Testis (tissue), 3 donors: ENCODE data around the gene TEX22. TPM values are rescaled to one million over a fixed set of nuclear protein-coding genes. Genes with fewer than 3 reads are reported as not detected.

Experiments used
- DNase-seq: peaks from one replicate; pipeline ENCODE4 v3.0.0-alpha.2; 2019
- H3K27ac ChIP-seq, 2 donors: fragments of 200-600 bp; sonication (generic); one replicate each; pipeline ENCODE4 v1.5.1; 2019
- H3K27me3 ChIP-seq: fragments of 200-600 bp; sonication (generic); one replicate; pipeline ENCODE4 v1.5.1; 2019
- H3K36me3 ChIP-seq: fragments of 200-600 bp; sonication (generic); one replicate; pipeline ENCODE4 v1.5.1; 2017; ENCODE audit warnings: low read depth; ENCODE audit errors: missing control alignments
- H3K4me1 ChIP-seq: fragments of 200-600 bp; sonication (generic); one replicate; pipeline ENCODE4 v1.5.1; 2019
- H3K4me3 ChIP-seq, 2 donors: fragments of 200-600 bp; sonication (generic); one replicate each; pipeline ENCODE4 v1.5.1; 2017 to 2019
- H3K9me3 ChIP-seq: fragments of 200-600 bp; sonication (generic); one replicate; pipeline ENCODE4 v1.5.1; 2017
- CTCF ChIP-seq, 3 experiments: fragments of 450-650 bp in 2 of 3; fragments of 200-600 bp in 1 of 3; sonication (generic) in 1 of 3; IDR thresholded peaks; one replicate each; pipeline ENCODE4 v1.5.1; 2016 to 2019; ENCODE audit warnings: antibody characterized with exemption in 3 of 3, mild to moderate bottlenecking in 2 of 3, moderate library complexity in 1 of 3
- POLR2A ChIP-seq: fragments of 450-650 bp; IDR thresholded peaks from one replicate; pipeline ENCODE4 v1.6.1; 2017; ENCODE audit warnings: antibody characterized with exemption, mild to moderate bottlenecking, moderate library complexity
- WGBS, 2 donors: methylation state at CpG; one replicate each; pipeline ENCODE4 v1.1.5; 2018; 5-methylcytosine and 5-hydroxymethylcytosine counted together
- intact Hi-C: fragments of 100-400 bp; cut with DNase I; formaldehyde crosslinking; loops from one replicate; pipeline ENCODE4 v1.15.1; 2023; ENCODE audit warnings: low total_unique reads
- polyA plus RNA-seq: library from polyadenylated mRNA; stranded (reverse); fragments of 350-450 nt; fragmentation: Illumina TruSeq; extraction: RNeasy Lipid Tissue Mini Kit (QIAGEN cat#74804); gene quantifications from one replicate; pipeline ENCODE4 v1.2.3, GENCODE V29; 2014; ENCODE audit warnings: low read depth, low replicate concordance; ENCODE audit not compliant: insufficient read depth
- total RNA-seq, 2 donors: library from RNA; depleted of rRNA; stranded (reverse); fragments of >200 nt; gene quantifications; one replicate each; pipeline ENCODE4 v1.2.3, GENCODE V29; 2016

TEX22 gene
- total and polyA plus RNA-seq, 3 donors from 2014 or later: 5.2 to 21.5 (median 6.6) TPM

GRCh38 chr14:105355049-105355575, 43.2 kb upstream of the TEX22 start:
- no peak overlapping the region for H3K4me3 ChIP-seq
- no peaks in the 10 kb centered on the region for H3K36me3 ChIP-seq
- no peak for DNase-seq
- H3K9me3 ChIP-seq: no peaks in the 10 kb centered on the region
- TF ChIP-seq CTCF (IDR thresholded peaks at IDR 0.05) (no peak), POLR2A (no peak)
- H3K27ac ChIP-seq: no peak overlapping the region
- H3K4me1 ChIP-seq: no peaks in the 10 kb centered on the region
- no peaks in the 10 kb centered on the region for H3K27me3 ChIP-seq
- WGBS, 2 donors: 87 to 92% methylated on average over 20 to 23 of the region's 27 CpGs
- intact Hi-C loops: loop anchor here (10.0 kb wide), 1 partner anchor 260 kb away; no protein-coding TSS in a partner anchor

- intact Hi-C loops: loop anchor here (10.0 kb wide), 1 partner anchor 261 kb away; no protein-coding TSS in a partner anchor
- Histone ChIP-seq H3K27me3 (no peaks in the 10 kb centered on the region), H3K27ac (no peak overlapping the region), H3K36me3 (no peaks in the 10 kb centered on the region), H3K4me1 (no peaks in the 10 kb centered on the region), H3K4me3 (no peak overlapping the region), H3K9me3 (no peaks in the 10 kb centered on the region)
- WGBS, 2 donors: 94 to 95% methylated on average over 15 to 22 of the region's 22 CpGs
- TF ChIP-seq CTCF (IDR thresholded peaks at IDR 0.05) (no peak), POLR2A (no peak)
- no peak for DNase-seq
Measured at GRCh38 chr14:105355850-105356604, 42.3 kb upstream of the TEX22 start.

GRCh38 chr14:105356927-105357326, 41.4 kb upstream of the TEX22 start:
- no peaks in the 10 kb centered on the region for H3K36me3 ChIP-seq
- H3K4me3 ChIP-seq: no peak overlapping the region
- WGBS, 2 donors: 89% methylated on average over 8 to 9 of the region's 9 CpGs
- no peak overlapping the region for H3K27ac ChIP-seq
- intact Hi-C loops: loop anchor here (10.0 kb wide), 1 partner anchor 262 kb away; no protein-coding TSS in a partner anchor
- H3K4me1 ChIP-seq: no peaks in the 10 kb centered on the region
- no peak for TF ChIP-seq CTCF (IDR thresholded peaks at IDR 0.05)
- TF ChIP-seq POLR2A: no peak
- H3K9me3 ChIP-seq: no peaks in the 10 kb centered on the region
- no peaks in the 10 kb centered on the region for H3K27me3 ChIP-seq
- no peak for DNase-seq

GRCh38 chr14:105357626-105358025, 40.7 kb upstream of the TEX22 start:
- no peak for TF ChIP-seq POLR2A
- TF ChIP-seq CTCF (IDR thresholded peaks at IDR 0.05): no peak
- 95 to 96% methylated on average over 12 to 17 of the region's 17 CpGs for WGBS, 2 donors
- no peak overlapping the region for H3K27ac ChIP-seq
- intact Hi-C loops: loop anchor here (10.0 kb wide), 1 partner anchor 263 kb away; no protein-coding TSS in a partner anchor
- no peaks in the 10 kb centered on the region for H3K9me3 ChIP-seq
- no peaks in the 10 kb centered on the region for H3K27me3 ChIP-seq
- H3K4me3 ChIP-seq: no peak overlapping the region
- no peak for DNase-seq
- H3K4me1 ChIP-seq: no peaks in the 10 kb centered on the region
- H3K36me3 ChIP-seq: no peaks in the 10 kb centered on the region
